ENCODE data around the gene SBNO2. TPM values are rescaled to one million over a fixed set of nuclear protein-coding genes. Genes with fewer than 3 reads are reported as not detected.

Gene SBNO2
- total and polyA plus RNA-seq, 2 donors (not counting 3 experiments of a cell fraction or from before 2014, with no cell fraction given) = 31.4 to 65.7 TPM

GRCh38 chr19:1172353-1173158, 1.5 kb downstream of the SBNO2 start:
- ChIA-PET CTCF (no interaction called here), POLR2A (no interaction called here)
- H3K27me3 ChIP-seq (ENCODE audit: control insufficient read depth in 2 of 2, insufficient read depth in 2 of 2, low read length in 2 of 2) = no peaks in the 10 kb centered on the region
- no peaks in the 10 kb centered on the region for H3K9me3 ChIP-seq (replicated peaks; ENCODE audit: control insufficient read depth, insufficient read depth, low read length)
- H3K27ac ChIP-seq (ENCODE audit: insufficient read depth, low read depth, low read length) = peak overlapping the region; percentile 42
- H3K36me3 ChIP-seq (ENCODE audit: control insufficient read depth in 2 of 2, extremely low read depth in 1 of 2, insufficient read depth in 2 of 2, low read length in 2 of 2) = no peaks in the 10 kb centered on the region
- FAIRE-seq (peak; percentile 82), DNase-seq (ENCODE audit: low read depth, low spot score) (peak; percentile 30)
- peak overlapping the region; percentile 59 for H3K4me2 ChIP-seq (ENCODE audit: insufficient read depth, low read length)
- dilution Hi-C loops (cut with MboI; ENCODE audit: extremely low pct_ligation_motif_present, low sequenced_read_pairs) = no loop called here
- TF ChIP-seq, protein P1, sequence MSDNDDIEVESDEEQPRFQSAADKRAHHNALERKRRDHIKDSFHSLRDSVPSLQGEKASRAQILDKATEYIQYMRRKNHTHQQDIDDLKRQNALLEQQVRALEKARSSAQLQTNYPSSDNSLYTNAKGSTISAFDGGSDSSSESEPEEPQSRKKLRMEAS (IDR thresholded peaks at IDR 0.05; ENCODE audit: insufficient read depth, insufficient read length) = no peak
- H3K4me3 ChIP-seq (replicated peaks in 1 of 3; ENCODE audit: insufficient read depth in 1 of 3, low read depth in 1 of 3, low read length in 3 of 3) = peak overlapping the region; percentile 49 to 95 (median 73)
- peaks cover 7% of the 10 kb centered on the region for H3K4me1 ChIP-seq (ENCODE audit: control insufficient read depth, extremely low read depth, insufficient read depth, low read length)
- H2AFZ ChIP-seq (ENCODE audit: low read depth, low read length) = no peak overlapping the region
- H3K9ac ChIP-seq (replicated peaks; ENCODE audit: extremely low read depth, insufficient read depth, low read length) = peak overlapping the region; percentile 72
- intact Hi-C loops (cut with micrococcal nuclease) = loop anchor here (2.0 kb wide), 1 partner anchor 42 kb away; no protein-coding TSS in a partner anchor
- no peaks in the 10 kb centered on the region for H4K20me1 ChIP-seq (replicated peaks; ENCODE audit: control insufficient read depth, extremely low read depth, insufficient read depth, low read length)
- no peaks in the 10 kb centered on the region for H3K9me1 ChIP-seq (replicated peaks; ENCODE audit: control insufficient read depth, extremely low read depth, insufficient read depth, low read length)
- peaks cover 41% of the 10 kb centered on the region for H3K79me2 ChIP-seq (ENCODE audit: control insufficient read depth, insufficient read depth, low read length)
- no TSS peak for BruUV-seq (replicated peaks)

- TF ChIP-seq POLR2A (IDR thresholded peaks at IDR 0.05; ENCODE audit: low read depth, low read length) (no peak), GATA2 (IDR thresholded peaks at IDR 0.05; ENCODE audit: insufficient read depth, insufficient read length, low read depth, low read length) (no peak), EZH2 (IDR thresholded peaks at IDR 0.05; ENCODE audit: borderline replicate concordance, low read depth, low read length, severe bottlenecking) (no peak), JUN (IDR thresholded peaks at IDR 0.05; ENCODE audit: borderline replicate concordance, insufficient read depth, insufficient read length, low read depth) (no peak), POLR2AphosphoS5 (IDR thresholded peaks at IDR 0.05; ENCODE audit: insufficient read depth, low read depth, low read length) (no peak), CTCF (IDR thresholded peaks at IDR 0.05; ENCODE audit: extremely low read depth in 1 of 2, insufficient read depth in 1 of 2, low read depth in 1 of 2, low read length in 2 of 2) (no peak), MYC (IDR thresholded peaks at IDR 0.05; ENCODE audit: low read depth, low read length) (no peak), FOS (IDR thresholded peaks at IDR 0.05; ENCODE audit: borderline replicate concordance, insufficient read depth, low read length) (no peak)
- TF ChIP-seq, protein P1 (IDR thresholded peaks at IDR 0.05; ENCODE audit: insufficient read depth, insufficient read length) = no peak
- CTCF ChIA-PET = no interaction called here
- Histone ChIP-seq H2AFZ (ENCODE audit: low read depth, low read length) (no peak overlapping the region), H3K4me2 (ENCODE audit: insufficient read depth, low read length) (no peak overlapping the region), H3K9me1 (replicated peaks; ENCODE audit: control insufficient read depth, extremely low read depth, insufficient read depth, low read length) (no peaks in the 10 kb centered on the region), H3K27ac (ENCODE audit: insufficient read depth, low read depth, low read length) (no peak overlapping the region), H3K4me3 (replicated peaks in 1 of 3; ENCODE audit: insufficient read depth in 1 of 3, low read depth in 1 of 3, low read length in 3 of 3) (no peak overlapping the region), H3K27me3 (ENCODE audit: control insufficient read depth in 2 of 2, insufficient read depth in 2 of 2, low read length in 2 of 2) (no peaks in the 10 kb centered on the region), H3K9ac (replicated peaks; ENCODE audit: extremely low read depth, insufficient read depth, low read length) (no peak overlapping the region), H3K36me3 (ENCODE audit: control insufficient read depth in 2 of 2, extremely low read depth in 1 of 2, insufficient read depth in 2 of 2, low read length in 2 of 2) (peaks cover 0 to 2% of the 10 kb centered on the region in 2 experiments), H3K9me3 (replicated peaks; ENCODE audit: control insufficient read depth, insufficient read depth, low read length) (no peaks in the 10 kb centered on the region), H3K79me2 (ENCODE audit: control insufficient read depth, insufficient read depth, low read length) (peaks cover 45% of the 10 kb centered on the region), H3K4me1 (ENCODE audit: control insufficient read depth, extremely low read depth, insufficient read depth, low read length) (peaks cover under 1% of the 10 kb centered on the region), H4K20me1 (replicated peaks; ENCODE audit: control insufficient read depth, extremely low read depth, insufficient read depth, low read length) (no peaks in the 10 kb centered on the region)
- FAIRE-seq (no peak), DNase-seq (ENCODE audit: low read depth, low spot score) (no peak)
- dilution Hi-C loops (cut with MboI; ENCODE audit: extremely low pct_ligation_motif_present, low sequenced_read_pairs) (no loop called here), intact Hi-C loops (cut with micrococcal nuclease) (loop anchor here (2.0 kb wide), 1 partner anchor 41 kb away; no protein-coding TSS in a partner anchor)
- POLR2A ChIA-PET = no interaction called here
- BruUV-seq (replicated peaks) = no TSS peak
Measured at GRCh38 chr19:1171755-1172352, 2.2 kb downstream of the SBNO2 start.

Data from endothelial cell of umbilical vein (primary cell).